IMR-90 (cell line): ENCODE measurements around the gene PITX1. TPM values are rescaled to one million over a fixed set of nuclear protein-coding genes. Genes with fewer than 3 reads are reported as not detected.

Experiments
- ATAC-seq: fragments of 200-7000 bp; cut with Tn5 transposase; 2 replicates; pipeline ENCODE4 v1.9.1; 2020; ENCODE audit warnings: low read depth, mild to moderate bottlenecking, moderate library complexity
- BruUV-seq: library from RNA; stranded (reverse); fragments of 400-500 nt; replicated peaks from 2 replicates; lab custom pipeline; 2021; lab: Mats Ljungman, UMichigan
- CTCF ChIA-PET: fragments of 300-600 bp; formaldehyde crosslinking; extraction: SDS; loops from one replicate; lab custom pipeline; 2021; ENCODE audit warnings: antibody characterized with exemption; lab: Yijun Ruan, JAX
- POLR2A ChIA-PET: fragments of 300-600 bp; sonication (Branson Sonifier 250); formaldehyde crosslinking; loops from one replicate; lab custom pipeline; 2022; ENCODE audit warnings: antibody characterized with exemption; ENCODE audit not compliant: unreplicated experiment; lab: Charles Lee
- DNase-seq: peaks from one replicate; pipeline ENCODE4 v3.0.0; 2013
- H2AFZ ChIP-seq: replicated peaks from 2 replicates; pipeline ENCODE3; 2013; ENCODE audit warnings: low read length, mild to moderate bottlenecking; ENCODE audit not compliant: poor library complexity
- H2AK5ac ChIP-seq: 2 replicates; pipeline ENCODE4 v1.6.1; 2013; ENCODE audit warnings: low read depth, low read length, inconsistent platforms
- H2AK9ac ChIP-seq: replicated peaks from 2 replicates; pipeline ENCODE3; 2013; ENCODE audit warnings: mild to moderate bottlenecking, low read depth, low read length, moderate library complexity; ENCODE audit not compliant: poor library complexity
- H2BK120ac ChIP-seq: 2 replicates; pipeline ENCODE4 v1.6.1; 2013; ENCODE audit warnings: low read depth, low read length, inconsistent platforms
- H2BK15ac ChIP-seq: 3 replicates; pipeline ENCODE4 v1.6.1; 2013; ENCODE audit warnings: low read depth, low read length, inconsistent platforms
- H2BK20ac ChIP-seq: 2 replicates; pipeline ENCODE4 v1.6.1; 2013; ENCODE audit warnings: low read depth, mild to moderate bottlenecking, inconsistent platforms, low read length, moderate library complexity
- H2BK5ac ChIP-seq: 2 replicates; pipeline ENCODE4 v1.6.1; 2013; ENCODE audit warnings: mild to moderate bottlenecking, low read depth, low read length, inconsistent platforms; ENCODE audit not compliant: poor library complexity, severe bottlenecking
- H3K14ac ChIP-seq: replicated peaks from 2 replicates; pipeline ENCODE4 v1.6.1; 2013; ENCODE audit warnings: low read depth, low read length, inconsistent platforms
- H3K18ac ChIP-seq: 2 replicates; pipeline ENCODE4 v1.6.1; 2013; ENCODE audit warnings: low read depth, low read length, control low read depth
- H3K23ac ChIP-seq: 2 replicates; pipeline ENCODE4 v1.6.1; 2013; ENCODE audit warnings: low read depth, low read length, inconsistent platforms
- H3K27ac ChIP-seq: 2 replicates; pipeline ENCODE4 v1.5.1; 2013; ENCODE audit warnings: mild to moderate bottlenecking, control low read depth, low read length; ENCODE audit not compliant: insufficient read depth
- H3K27me3 ChIP-seq: 2 replicates; pipeline ENCODE4 v1.6.1; 2013; ENCODE audit warnings: low read length; ENCODE audit not compliant: control insufficient read depth, insufficient read depth
- H3K36me3 ChIP-seq: 2 replicates; pipeline ENCODE4 v1.6.1; 2013; ENCODE audit warnings: low read length, mixed read lengths; ENCODE audit not compliant: control insufficient read depth, insufficient read depth
- H3K4ac ChIP-seq: 2 replicates; pipeline ENCODE4 v1.6.1; 2013; ENCODE audit warnings: low read depth, low read length, inconsistent platforms
- H3K4me1 ChIP-seq: 2 replicates; pipeline ENCODE4 v1.6.1; 2013; ENCODE audit warnings: low read length, mixed read lengths; ENCODE audit not compliant: control insufficient read depth, insufficient read depth
- H3K4me2 ChIP-seq: 2 replicates; pipeline ENCODE4 v1.6.1; 2013; ENCODE audit warnings: low read depth, mild to moderate bottlenecking, control low read depth, low read length, moderate library complexity
- H3K4me3 ChIP-seq: 2 replicates; pipeline ENCODE4 v1.5.1; 2013; ENCODE audit warnings: low read depth, mild to moderate bottlenecking, control low read depth, low read length, moderate library complexity; ENCODE audit not compliant: insufficient read depth
- H3K56ac ChIP-seq: 2 replicates; pipeline ENCODE4 v1.6.1; 2013; ENCODE audit warnings: low read length, inconsistent platforms; ENCODE audit not compliant: insufficient read depth; ENCODE audit errors: extremely low read depth
- H3K79me1 ChIP-seq, 2 experiments: 2 replicates each; pipeline ENCODE4 v1.6.1; 2013; ENCODE audit warnings: low read length in 2 of 2, inconsistent platforms in 1 of 2, low read depth in 1 of 2
- H3K9ac ChIP-seq: 2 replicates; pipeline ENCODE4 v1.6.1; 2013; ENCODE audit warnings: low read depth, low read length, control low read depth
- H3K9me1 ChIP-seq: 2 replicates; pipeline ENCODE4 v1.6.1; 2013; ENCODE audit warnings: low read length, inconsistent platforms; ENCODE audit not compliant: insufficient read depth
- H3K9me3 ChIP-seq: 2 replicates; pipeline ENCODE4 v1.6.1; 2013; ENCODE audit warnings: low read length; ENCODE audit not compliant: control insufficient read depth, insufficient read depth
- H4K20me1 ChIP-seq: 2 replicates; pipeline ENCODE4 v1.6.1; 2013; ENCODE audit warnings: low read length, inconsistent platforms; ENCODE audit not compliant: insufficient read depth
- H4K5ac ChIP-seq: 2 replicates; pipeline ENCODE4 v1.6.1; 2013; ENCODE audit warnings: mild to moderate bottlenecking, low read depth, low read length, control low read depth
- H4K8ac ChIP-seq, 2 experiments: 2 replicates each; pipeline ENCODE4 v1.6.1; 2013; ENCODE audit warnings: low read depth in 2 of 2, low read length in 2 of 2, control low read depth in 1 of 2, inconsistent platforms in 1 of 2
- H4K91ac ChIP-seq: 2 replicates; pipeline ENCODE4 v1.6.1; 2013; ENCODE audit warnings: low read depth, low read length, inconsistent platforms; ENCODE audit not compliant: insufficient read depth
- CHD1 ChIP-seq: IDR thresholded peaks from 2 replicates; pipeline ENCODE4 v1.6.1; 2012; ENCODE audit warnings: low read depth, low read length, improper control_type of control experiment
- FOS ChIP-seq: fragments of 150-350 bp; IDR thresholded peaks from 2 replicates; pipeline ENCODE4 v1.6.1; 2016; ENCODE audit warnings: low read depth, low read length
- MAFK ChIP-seq: IDR thresholded peaks from 2 replicates; pipeline ENCODE4 v1.6.1; 2012; ENCODE audit warnings: low read depth, low read length, improper control_type of control experiment
- MXI1 ChIP-seq: IDR thresholded peaks from 2 replicates; pipeline ENCODE4 v1.6.1; 2012; ENCODE audit warnings: low read depth, mild to moderate bottlenecking, low read length, moderate library complexity, borderline replicate concordance
- NFE2L2 ChIP-seq: fragments of 150-350 bp; IDR thresholded peaks from 2 replicates; pipeline ENCODE4 v1.6.1; 2016; ENCODE audit warnings: low read depth, mild to moderate bottlenecking, low read length
- RFX5 ChIP-seq: IDR thresholded peaks from 2 replicates; pipeline ENCODE4 v1.8.0; 2012; ENCODE audit warnings: low read depth, mild to moderate bottlenecking, low read length, moderate library complexity
- WGBS, 2 experiments: methylation state at CpG; one replicate each; pipeline versions ENCODE4 v1.1.5 to v1.1.7; 2013; ENCODE audit warnings: missing lambda C conversion rate in 2 of 2; ENCODE audit not compliant: insufficient read length in 1 of 2; ENCODE audit errors: extremely low coverage in 2 of 2; 5-methylcytosine and 5-hydroxymethylcytosine counted together
- dilution Hi-C: fragments of 300-500 bp; cut with HindIII; formaldehyde crosslinking; loops from one replicate; pipeline ENCODE4 v1.14.3; 2018; ENCODE audit warnings: low sequenced_read_pairs; ENCODE audit not compliant: unreplicated experiment
- in situ Hi-C: fragments of 300-500 bp; cut with MboI; formaldehyde crosslinking; loops from 3 replicates; pipeline ENCODE4 v1.14.3; 2019; ENCODE audit warnings: low sequenced_read_pairs, inconsistent platforms, mixed read lengths
- intact Hi-C: fragments of 100-400 bp; cut with micrococcal nuclease; formaldehyde crosslinking; loops from 2 replicates; pipeline ENCODE4 v1.10.0; 2022
- polyA plus RNA-seq, 3 experiments: library from polyadenylated mRNA; depleted of rRNA; stranded (reverse); fragments of >200 nt; gene quantifications; 2 replicates each; pipeline ENCODE4 v1.2.3, GENCODE V29; 2012; ENCODE audit warnings: low replicate concordance in 1 of 3
- total RNA-seq: library from RNA; depleted of rRNA; stranded (reverse); fragments of >200 nt; gene quantifications from 2 replicates; pipeline ENCODE4 v1.2.3, GENCODE V29; 2012

Gene PITX1
- total and polyA plus RNA-seq, 2 of the 4 experiments (the other 2 are of a cell fraction), result 10.4 to 29.8 TPM

- Histone ChIP-seq H3K9me1 (0 out of 2 replicates have a peak, but pooled peaks cover 6% of the 10 kb centered on the region), H3K27me3 (peaks cover 69% of the 10 kb centered on the region), H3K56ac (no peak overlapping the region), H3K36me3 (peaks cover 2% of the 10 kb centered on the region; the same call in 1 of the 2 replicates), H3K18ac (no peak overlapping the region), H2AK5ac (no peak overlapping the region), H4K20me1 (0 out of 2 replicates have a peak, but pooled peaks cover 3% of the 10 kb centered on the region), H3K14ac (no peak overlapping the region), H3K9me3 (peaks cover 11% of the 10 kb centered on the region; the same call in 1 of the 2 replicates), H4K8ac (no peak overlapping the region), H3K79me1 (no peaks in the 10 kb centered on the region), H3K27ac (no peak overlapping the region), H2BK15ac (no peak overlapping the region), H4K91ac (no peak overlapping the region), H3K4me2 (no peak overlapping the region), H3K9ac (no peak overlapping the region), H4K5ac (no peak overlapping the region), H3K4me1 (no peaks in the 10 kb centered on the region; the same call in 1 of the 2 replicates), H2BK120ac (no peak overlapping the region), H3K23ac (no peak overlapping the region; the same call in 1 of the 2 replicates), H2AK9ac (no peak overlapping the region), H2AFZ (peak overlapping the region; percentile 18), H3K4me3 (no peak overlapping the region), H2BK5ac (no peak overlapping the region), H3K4ac (no peak overlapping the region), H2BK20ac (no peak overlapping the region)
- no peak for ATAC-seq
- WGBS, 2 experiments, result 43% methylated on average over 25 of the region's 51 CpGs; no CpG with 5 or more reads in 1 of the 2 experiments
- dilution Hi-C loops, result no loop called here
- in situ Hi-C loops, result no loop called here
- no peak for TF ChIP-seq MXI1
- no peak for TF ChIP-seq CHD1
- no peak for TF ChIP-seq RFX5
- TF ChIP-seq MAFK, result no peak
- no peak for TF ChIP-seq NFE2L2
- TF ChIP-seq FOS, result no peak
- DNase-seq, result no peak
- ChIA-PET CTCF (no interaction called here), POLR2A (no interaction called here)
- no TSS peak for BruUV-seq
- intact Hi-C loops, result no loop called here
These were observed 6.5 kb upstream of the PITX1 start for GRCh38 chr5:135040333-135041144.
